DLD1 (cell line): Measurements from ENCODE around the gene ZNF563.
"Not testable (repeated sequence)": the region's sequence is repeated elsewhere in the genome, so short reads cannot be mapped to it uniquely, and the experiment has no call there.

Experiments
- in situ Hi-C: cut with HindIII; loops from 2 replicates; pipeline ENCODE4 v1.10.0; 2017; ENCODE audit warnings: low sequenced_read_pairs

ZNF563 gene

GRCh38 chr19:12333162-12334159, at the start of gene ZNF563:
TSS of gene ZNF563 (minus strand) at chr19:12333633. CDS start at chr19:12333482, 151 bp downstream.
- in situ Hi-C loops, result no loop called here

DNA sequence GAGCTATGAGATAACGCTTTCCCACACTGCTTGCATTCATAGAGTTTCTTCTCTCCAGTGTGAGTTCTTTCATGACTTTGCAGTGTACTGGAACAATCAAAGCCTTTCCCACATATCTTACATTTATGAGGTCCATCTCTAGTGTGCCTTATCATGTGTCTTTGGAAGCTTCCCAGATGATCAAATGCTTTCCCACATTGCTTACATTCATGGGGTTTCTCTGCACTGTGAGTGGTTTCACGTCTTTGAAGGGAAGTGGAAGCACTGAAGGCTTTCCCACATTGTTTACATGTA, 47.0 kb upstream of the ZNF563 start:
- in situ Hi-C loops, result no loop called here

GRCh38 chr19:12379732-12380443, 46.5 kb upstream of the ZNF563 start:
- in situ Hi-C loops, result no loop called here

DNA sequence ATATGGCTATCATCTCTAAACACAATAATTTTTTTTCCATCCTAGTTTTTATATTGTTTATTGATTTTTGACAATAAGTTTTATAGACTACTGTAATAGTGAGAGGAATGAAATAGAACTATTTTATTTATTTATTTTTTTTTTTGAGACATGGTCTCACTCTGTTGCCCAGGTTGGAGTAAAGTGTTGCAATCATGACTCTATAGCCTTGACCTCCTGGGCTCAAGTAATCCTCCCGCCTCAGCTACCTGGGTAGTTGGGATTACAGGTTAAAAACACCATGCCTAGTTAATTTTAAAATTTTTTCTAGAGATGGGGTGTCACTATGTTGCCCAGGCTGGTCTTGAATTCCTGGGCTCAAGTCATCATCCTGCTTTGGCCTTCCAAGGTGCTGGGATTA, 40.6 kb upstream of the ZNF563 start:
- in situ Hi-C loops, result no loop called here

- in situ Hi-C loops, result no loop called here
These were observed 32.1 kb upstream of the ZNF563 start, which contains the start of gene ZNF442 for GRCh38 chr19:12365236-12366162. TSS of gene ZNF442 (minus strand) at chr19:12365683. CDS start at chr19:12363631, 2,052 bp downstream.

- in situ Hi-C loops, result no loop called here
These were observed 31.2 kb upstream of the ZNF563 start for GRCh38 chr19:12364391-12365235.

GRCh38 chr19:12362236-12362635, 28.8 kb upstream of the ZNF563 start:
- in situ Hi-C loops, result not testable (repeated sequence)

DNA sequence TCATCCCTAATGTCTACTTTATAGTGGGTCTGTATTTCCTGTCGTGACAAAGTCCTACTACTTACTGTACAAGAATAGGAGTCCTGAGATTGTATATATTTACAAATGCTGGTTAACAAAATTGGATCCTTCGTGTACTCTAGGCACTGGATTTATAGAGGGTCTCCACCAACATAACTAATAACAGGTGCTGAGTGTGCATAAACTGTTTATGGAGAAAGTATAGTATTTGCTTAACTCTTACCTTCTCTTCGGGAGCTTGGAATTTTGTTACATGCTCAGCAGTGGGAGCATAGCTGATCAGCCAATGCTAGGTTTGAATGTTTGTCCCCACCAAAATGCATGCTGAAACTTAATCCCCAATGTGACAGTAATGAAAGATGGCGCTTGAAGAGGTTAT, 19.9 kb upstream of the ZNF563 start:
- in situ Hi-C loops, result no loop called here

DNA sequence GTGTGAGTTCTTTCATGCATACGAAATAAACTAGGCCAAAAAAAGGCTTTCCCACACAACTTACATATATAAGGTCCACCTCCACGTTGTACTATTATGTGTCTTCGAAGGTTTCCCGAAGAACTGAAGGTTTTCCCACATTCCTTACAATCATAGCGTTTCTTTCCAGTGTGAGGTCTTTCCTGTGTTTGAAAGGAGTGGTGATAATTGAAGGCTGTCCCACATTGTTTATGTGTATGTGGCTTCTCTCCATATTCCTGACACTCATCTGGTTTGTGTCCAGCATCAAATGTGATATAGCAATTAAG, 17.4 kb upstream of the ZNF563 start:
- in situ Hi-C loops, result no loop called here

GRCh38 chr19:12350185-12350889, 16.9 kb upstream of the ZNF563 start:
- in situ Hi-C loops, result no loop called here

DNA sequence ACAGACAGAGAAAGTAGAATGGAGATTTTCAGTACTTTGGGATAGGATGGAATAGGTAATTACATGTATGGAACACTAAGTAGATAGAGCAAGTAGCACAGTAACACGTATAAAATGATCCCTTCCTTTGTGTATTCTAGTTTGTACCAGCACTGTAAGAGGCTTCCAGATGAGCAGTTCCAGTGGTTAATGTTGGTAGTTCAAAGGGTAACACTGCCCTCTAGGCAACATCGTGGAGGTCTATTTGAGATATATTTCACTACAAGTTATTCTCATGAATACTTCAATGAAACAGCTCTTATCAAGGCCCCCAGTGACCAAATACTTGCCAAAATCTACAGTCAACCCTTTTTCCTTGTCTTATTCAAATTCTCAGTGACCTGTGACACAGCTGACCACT, 13.5 kb upstream of the ZNF563 start:
- in situ Hi-C loops, result no loop called here

- in situ Hi-C loops, result no loop called here
These were observed 11.8 kb upstream of the ZNF563 start for GRCh38 chr19:12345197-12345596.

GRCh38 chr19:12331211-12331941, 2.1 kb downstream of the ZNF563 start:
- in situ Hi-C loops, result no loop called here

DNA sequence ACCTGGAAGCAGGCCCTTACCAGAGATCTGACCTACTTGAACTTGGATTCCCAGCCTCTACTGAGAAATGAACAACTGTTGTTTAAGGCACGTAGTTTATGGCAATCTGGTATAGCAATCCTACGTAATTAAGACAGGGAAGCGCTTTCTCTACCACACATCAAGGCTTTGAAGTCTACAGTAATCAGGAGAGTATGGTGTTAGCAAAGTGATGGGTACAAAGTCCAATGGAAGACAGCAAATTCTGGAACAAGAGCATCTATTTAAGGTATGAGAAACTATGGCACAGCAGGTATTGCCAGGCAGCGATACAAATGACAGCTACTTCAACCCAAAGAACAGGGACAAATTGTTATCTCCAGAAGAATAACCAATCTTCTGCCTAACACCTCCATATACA, 3.1 kb downstream of the ZNF563 start:
- in situ Hi-C loops, result no loop called here

DNA sequence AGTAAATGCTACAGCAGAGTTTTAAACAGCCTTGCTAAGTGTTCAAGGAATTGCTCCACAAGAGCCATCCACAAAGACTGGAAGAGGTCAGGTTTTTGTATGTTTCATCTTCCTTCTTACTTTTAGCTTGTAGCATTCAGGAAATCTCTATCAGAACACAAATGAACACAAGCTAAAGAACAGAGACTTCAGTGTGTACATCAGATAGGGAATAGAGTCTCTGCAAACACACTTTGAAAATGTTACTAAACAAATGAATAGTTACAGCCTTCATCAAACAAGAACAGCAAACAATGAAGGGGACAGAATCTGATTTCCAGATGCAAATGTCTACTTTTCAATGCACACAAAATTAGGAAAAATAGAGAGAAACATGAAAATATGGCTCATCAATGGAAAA, 7.7 kb downstream of the ZNF563 start:
- in situ Hi-C loops, result no loop called here

DNA sequence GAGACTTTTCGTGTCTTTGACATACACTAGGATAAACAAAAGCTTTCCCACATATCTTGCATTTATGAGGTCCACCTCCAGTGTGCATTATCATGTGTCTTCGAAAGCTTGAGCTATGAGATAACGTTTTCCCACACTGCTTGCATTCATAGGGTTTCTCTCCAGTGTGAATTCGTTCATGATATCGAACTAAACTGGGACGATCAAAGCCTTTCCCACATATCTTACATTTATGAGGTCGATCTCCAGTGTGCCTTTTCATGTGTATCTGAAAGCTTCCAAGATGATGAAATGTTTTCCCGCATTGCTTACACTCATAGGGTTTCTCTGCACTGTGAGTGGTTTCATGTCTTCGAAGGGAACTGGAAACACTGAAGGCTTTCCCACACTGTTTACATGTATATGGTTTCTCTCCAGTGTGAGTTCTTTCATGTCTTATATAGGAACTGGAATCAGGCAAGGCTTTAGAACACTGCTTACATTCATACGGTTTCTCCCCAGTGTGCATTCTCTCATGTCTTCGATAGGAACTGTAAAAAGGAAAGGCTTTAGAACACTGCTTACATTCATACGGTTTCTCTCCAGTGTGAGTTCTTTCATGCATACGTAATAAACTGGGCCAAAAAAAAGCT, 14.5 kb downstream of the ZNF563 start:
- in situ Hi-C loops, result no loop called here

DNA sequence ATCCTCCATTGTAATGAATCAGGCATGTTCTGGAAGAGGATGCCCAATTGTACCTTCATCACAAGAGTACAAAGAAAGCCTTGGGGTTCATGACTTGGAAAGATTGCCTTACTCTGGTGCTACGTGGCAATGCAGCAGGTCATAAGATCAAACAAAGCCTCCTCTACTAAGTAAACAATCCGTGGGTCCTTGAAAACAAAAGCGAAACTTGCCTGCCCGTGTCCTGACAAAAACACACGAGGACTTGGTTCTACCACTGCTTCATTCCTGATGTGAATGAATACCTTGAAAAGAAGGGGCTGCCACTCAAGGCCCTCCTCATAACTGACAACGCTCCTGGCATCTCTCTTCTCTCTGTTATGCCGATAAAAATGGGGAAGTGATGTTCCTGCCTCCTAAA, 18.9 kb downstream of the ZNF563 start:
- in situ Hi-C loops, result no loop called here

- in situ Hi-C loops, result not testable (repeated sequence)
These were observed 24.5 kb downstream of the ZNF563 start for GRCh38 chr19:12308891-12309290.
